Progenitor cell of endocrine pancreas (in vitro differentiated cells): ENCODE results near the gene CHMP4A. TPM values are rescaled to one million over a fixed set of nuclear protein-coding genes. Genes with fewer than 3 reads are reported as not detected.

Experiments
- DNase-seq: peaks from one replicate; pipeline ENCODE4 v3.0.0; 2021; ENCODE audit warnings: low spot score; ENCODE audit not compliant: unreplicated experiment
- H3K27ac Mint-ChIP-seq: 2 replicates; pipeline ENCODE4 v1.8.0; 2021; ENCODE audit warnings: mild to moderate bottlenecking, moderate library complexity, mixed read lengths
- H3K27me3 Mint-ChIP-seq: 2 replicates; pipeline ENCODE4 v1.8.0; 2021; ENCODE audit warnings: mixed read lengths
- H3K36me3 Mint-ChIP-seq: 2 replicates; pipeline ENCODE4 v1.8.0; 2022; ENCODE audit warnings: mixed read lengths; ENCODE audit not compliant: insufficient read depth
- H3K4me1 Mint-ChIP-seq: 2 replicates; pipeline ENCODE4 v1.8.0; 2021; ENCODE audit warnings: low read depth, mixed read lengths
- H3K4me3 Mint-ChIP-seq: 2 replicates; pipeline ENCODE4 v1.8.0; 2021; ENCODE audit warnings: low read depth, mild to moderate bottlenecking, moderate library complexity, mixed read lengths
- H3K9me3 Mint-ChIP-seq: 2 replicates; pipeline ENCODE4 v1.8.0; 2021; ENCODE audit warnings: low read depth, mixed read lengths
- total RNA-seq: library from RNA; stranded (reverse); gene quantifications from 2 replicates; pipeline ENCODE4 v1.2.1, GENCODE V29; 2021
- TF ChIP-seq, protein P1 (sequence below): fragments of 200-600 bp; sonication (generic); IDR thresholded peaks from one replicate; pipeline ENCODE4 v1.5.0; 2021; ENCODE audit warnings: antibody characterized with exemption, mild to moderate bottlenecking; ENCODE audit not compliant: unreplicated experiment

CHMP4A gene
- total RNA-seq, 1 donor from 2014 or later = 54.3 TPM

DNA sequence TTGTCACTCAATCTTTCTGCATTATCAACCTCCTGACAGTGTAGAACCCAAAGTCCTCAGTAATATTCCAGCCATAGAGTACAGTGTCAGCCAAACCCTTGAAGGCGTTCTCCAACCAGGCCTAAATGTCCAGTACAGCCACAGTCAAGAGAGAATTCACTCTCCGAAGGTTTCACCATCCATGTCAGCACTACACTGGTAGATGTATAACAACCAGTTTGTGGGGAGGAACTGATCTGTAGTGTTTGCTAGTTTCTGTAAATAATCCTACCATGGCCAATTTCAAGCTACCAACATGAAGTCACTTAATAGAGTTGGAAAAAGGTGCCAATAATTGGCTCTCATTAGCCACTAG lies 3.0 kb upstream of the CHMP4A start:
- H3K4me3 Mint-ChIP-seq = peak overlapping the region; percentile 88
- no peaks in the 10 kb centered on the region for H3K9me3 Mint-ChIP-seq
- H3K27ac Mint-ChIP-seq = peak overlapping the region; percentile 95
- TF ChIP-seq, protein P1, sequence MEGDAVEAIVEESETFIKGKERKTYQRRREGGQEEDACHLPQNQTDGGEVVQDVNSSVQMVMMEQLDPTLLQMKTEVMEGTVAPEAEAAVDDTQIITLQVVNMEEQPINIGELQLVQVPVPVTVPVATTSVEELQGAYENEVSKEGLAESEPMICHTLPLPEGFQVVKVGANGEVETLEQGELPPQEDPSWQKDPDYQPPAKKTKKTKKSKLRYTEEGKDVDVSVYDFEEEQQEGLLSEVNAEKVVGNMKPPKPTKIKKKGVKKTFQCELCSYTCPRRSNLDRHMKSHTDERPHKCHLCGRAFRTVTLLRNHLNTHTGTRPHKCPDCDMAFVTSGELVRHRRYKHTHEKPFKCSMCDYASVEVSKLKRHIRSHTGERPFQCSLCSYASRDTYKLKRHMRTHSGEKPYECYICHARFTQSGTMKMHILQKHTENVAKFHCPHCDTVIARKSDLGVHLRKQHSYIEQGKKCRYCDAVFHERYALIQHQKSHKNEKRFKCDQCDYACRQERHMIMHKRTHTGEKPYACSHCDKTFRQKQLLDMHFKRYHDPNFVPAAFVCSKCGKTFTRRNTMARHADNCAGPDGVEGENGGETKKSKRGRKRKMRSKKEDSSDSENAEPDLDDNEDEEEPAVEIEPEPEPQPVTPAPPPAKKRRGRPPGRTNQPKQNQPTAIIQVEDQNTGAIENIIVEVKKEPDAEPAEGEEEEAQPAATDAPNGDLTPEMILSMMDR = no peak
- peaks cover 22% of the 10 kb centered on the region for H3K4me1 Mint-ChIP-seq
- no peaks in the 10 kb centered on the region for H3K27me3 Mint-ChIP-seq
- H3K36me3 Mint-ChIP-seq = peaks cover 4% of the 10 kb centered on the region
- DNase-seq = no peak

DNA sequence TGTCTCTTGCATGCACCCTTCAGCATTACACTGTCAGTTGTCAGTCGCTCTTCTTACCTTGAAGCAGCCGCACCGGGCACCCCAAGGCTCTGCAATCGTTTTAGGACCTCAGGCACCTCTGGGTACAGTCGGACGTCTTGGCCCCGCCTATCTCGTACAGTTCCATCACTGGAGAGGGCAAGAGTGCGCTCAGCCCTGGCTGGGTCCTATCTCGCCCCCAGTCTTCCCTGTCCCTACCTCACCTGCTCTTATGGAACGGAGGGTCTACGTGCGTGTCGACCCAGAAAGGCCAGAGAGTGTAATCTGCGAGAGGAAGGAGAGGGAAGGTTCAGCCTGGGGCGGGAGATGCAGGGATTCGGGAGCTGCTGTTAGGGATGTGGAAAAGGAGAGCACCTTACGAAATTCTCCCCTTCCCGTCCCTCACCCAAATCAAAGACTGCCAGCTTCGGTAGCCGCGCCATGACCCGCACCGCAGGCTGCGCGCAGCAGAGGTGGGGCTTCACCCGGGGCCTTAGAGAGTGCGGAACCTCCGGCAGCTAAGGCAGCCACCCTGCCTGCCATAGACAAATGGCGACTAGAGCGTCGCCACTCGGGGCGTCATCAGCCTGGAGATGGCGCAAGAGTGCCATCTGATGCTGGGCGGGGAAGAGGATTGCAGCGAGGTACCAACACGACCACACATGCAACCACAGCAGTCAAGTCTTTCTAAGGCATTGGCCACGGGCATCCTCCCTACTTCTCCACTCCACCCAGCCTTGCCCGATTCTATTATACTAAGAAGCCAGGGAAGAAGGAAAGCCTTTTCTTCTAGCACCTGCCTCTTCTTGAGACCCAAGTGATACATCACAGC lies 2.4 kb upstream of the CHMP4A start, which contains the start of gene MDP1:
Gene MDP1, minus strand, starts transcription at position 572 of the 850 bp plus-strand sequence. Its CDS starts 111 bp downstream, at position 461.
- peak within 1 kb of the TSS; percentile 88 for H3K4me3 Mint-ChIP-seq
- peaks cover 4% of the 10 kb centered on the region for H3K36me3 Mint-ChIP-seq
- H3K9me3 Mint-ChIP-seq = no peaks in the 10 kb centered on the region
- DNase-seq = peak; percentile 54
- TF ChIP-seq, protein P1 = peak; percentile 64
- H3K4me1 Mint-ChIP-seq = peaks cover 22% of the 10 kb centered on the region
- H3K27ac Mint-ChIP-seq = peak within 1 kb of the TSS; percentile 95
- H3K27me3 Mint-ChIP-seq = no peaks in the 10 kb centered on the region

DNA sequence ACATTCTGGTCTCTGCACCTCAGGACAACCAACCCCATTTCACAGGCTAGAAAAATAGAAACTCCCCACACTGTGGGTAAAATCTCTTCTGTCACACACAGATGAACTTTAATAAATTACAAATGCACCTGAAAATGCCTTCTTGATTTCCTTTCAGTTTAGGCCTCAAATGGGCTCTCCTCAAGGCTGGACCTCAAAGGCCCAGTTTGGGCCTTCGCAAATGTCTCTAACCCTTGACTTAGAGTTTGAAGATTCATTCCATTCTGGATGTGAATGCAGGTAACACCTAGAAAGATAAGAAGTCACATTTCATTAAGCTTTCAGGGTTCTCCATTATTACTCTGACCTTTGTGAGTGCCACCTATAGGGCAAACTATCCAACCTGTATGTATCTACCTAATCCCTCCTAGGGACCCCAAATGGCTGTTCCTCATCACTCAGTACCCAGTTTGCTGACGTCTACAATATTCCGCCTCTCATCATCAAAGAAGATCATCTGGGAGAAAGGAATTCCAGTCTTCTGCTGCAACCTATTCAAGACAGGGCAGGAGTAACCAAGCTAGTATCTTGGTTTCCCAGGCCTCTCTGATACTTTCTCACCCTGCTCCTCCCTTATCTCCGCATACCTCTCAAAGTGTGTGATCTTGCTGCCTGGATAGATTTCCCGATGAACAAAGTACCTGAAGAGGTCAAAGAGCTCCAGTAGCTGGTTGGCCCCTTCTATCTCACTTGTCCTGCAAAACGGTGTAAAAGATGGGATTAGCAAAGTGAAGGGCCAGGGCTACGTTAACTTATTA lies 776 bp upstream of the CHMP4A start:
- Mint-ChIP-seq H3K4me3 (peak overlapping the region; percentile 92), H3K27ac (peak overlapping the region; percentile 97), H3K9me3 (no peaks in the 10 kb centered on the region), H3K4me1 (peaks cover 22% of the 10 kb centered on the region), H3K27me3 (no peaks in the 10 kb centered on the region), H3K36me3 (peaks cover 9% of the 10 kb centered on the region)
- no peak for DNase-seq
- TF ChIP-seq, protein P1 = no peak

DNA sequence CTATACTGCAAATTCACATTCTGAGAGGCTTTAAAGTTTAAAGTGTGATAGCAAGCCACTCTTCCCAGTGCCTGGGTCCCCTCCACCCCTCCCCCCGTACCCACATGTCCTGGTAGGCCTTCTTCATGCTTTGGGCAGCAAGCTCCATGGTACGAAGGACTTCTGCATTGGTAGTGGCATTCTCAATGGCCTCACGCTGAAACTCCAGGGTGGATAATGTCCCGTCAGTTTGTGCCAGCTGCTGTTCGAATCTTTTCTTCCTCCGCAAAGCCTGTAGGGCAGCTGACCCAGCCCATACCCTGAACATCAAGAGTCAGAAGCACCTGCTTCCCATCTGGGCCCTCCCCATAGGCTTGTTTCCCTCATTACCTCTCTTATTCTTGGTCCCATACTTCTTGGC lies 2.0 kb downstream of the CHMP4A start:
- H3K27ac Mint-ChIP-seq = no peak overlapping the region
- DNase-seq = no peak
- H3K36me3 Mint-ChIP-seq = peaks cover 18% of the 10 kb centered on the region
- H3K4me1 Mint-ChIP-seq = peaks cover 22% of the 10 kb centered on the region
- H3K4me3 Mint-ChIP-seq = peak overlapping the region; percentile 16
- TF ChIP-seq, protein P1 = no peak
- H3K27me3 Mint-ChIP-seq = no peaks in the 10 kb centered on the region
- no peaks in the 10 kb centered on the region for H3K9me3 Mint-ChIP-seq

DNA sequence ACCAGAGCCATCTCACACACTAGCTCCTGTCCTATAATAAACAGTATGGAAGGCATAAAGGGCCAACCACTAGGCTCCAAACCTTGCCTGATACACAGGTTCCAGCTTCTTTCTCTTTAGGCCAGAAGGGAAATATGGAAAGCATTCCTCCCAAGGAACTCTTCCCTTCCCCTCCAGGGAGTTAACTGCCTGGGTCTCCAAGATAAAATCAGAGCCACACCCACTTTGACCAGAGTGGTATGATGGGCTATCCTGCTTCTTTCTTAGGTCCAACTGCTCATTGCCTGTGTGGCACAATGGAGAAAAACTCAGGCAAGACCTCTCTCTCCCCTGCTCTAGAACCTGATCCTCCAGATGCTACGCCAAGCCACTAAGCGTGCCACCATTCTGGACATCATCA lies 5.7 kb downstream of the CHMP4A start:
- Mint-ChIP-seq H3K4me1 (no peaks in the 10 kb centered on the region), H3K27me3 (no peaks in the 10 kb centered on the region), H3K9me3 (peaks cover 5% of the 10 kb centered on the region), H3K36me3 (peaks cover 37% of the 10 kb centered on the region), H3K27ac (no peak overlapping the region), H3K4me3 (no peak overlapping the region)
- TF ChIP-seq, protein P1 = no peak
- DNase-seq = no peak
